HepG2 (cell line): ENCODE results near the gene VEGFB. TPM values are rescaled to one million over a fixed set of nuclear protein-coding genes. Genes with fewer than 3 reads are reported as not detected.
A peak's percentile ranks its signal among the peaks of the same experiment; 100 is the strongest.

ENCODE experiments used
- ARNT2 ChIP-seq: sonication (generic); formaldehyde crosslinking; IDR thresholded peaks from 2 replicates; pipeline ENCODE4 v1.8.0; 2022; ENCODE audit warnings: mild to moderate bottlenecking, low read depth, missing genetic modification reagents, moderate library complexity
- CBX2 ChIP-seq, 2 experiments: fragments of 200-600 bp in 1 of 2; sonication (generic); formaldehyde crosslinking in 1 of 2; IDR thresholded peaks; 2 replicates each; pipeline versions ENCODE4 v1.7.0 to v1.8.1; 2018 to 2022; ENCODE audit warnings: low read depth in 2 of 2, low read length in 1 of 2, mild to moderate bottlenecking in 1 of 2, missing genetic modification reagents in 1 of 2
- HOXA7 ChIP-seq: sonication (generic); formaldehyde crosslinking; IDR thresholded peaks from 2 replicates; pipeline ENCODE4 v1.8.1; 2022; ENCODE audit warnings: mild to moderate bottlenecking, missing genetic modification reagents, moderate library complexity
- KAT7 ChIP-seq: IDR thresholded peaks from 2 replicates; pipeline ENCODE4 v1.6.1; 2018; ENCODE audit warnings: borderline replicate concordance, missing compliant biosample characterization
- NPAS2 ChIP-seq: sonication (generic); formaldehyde crosslinking; IDR thresholded peaks from 2 replicates; pipeline ENCODE4 v1.8.0; 2022; ENCODE audit warnings: mild to moderate bottlenecking, missing genetic modification reagents, borderline replicate concordance
- RFX3 ChIP-seq: IDR thresholded peaks from 2 replicates; pipeline ENCODE4 v1.6.1; 2016; ENCODE audit warnings: missing biosample characterization, missing genetic modification reagents
- RORA ChIP-seq: sonication (generic); formaldehyde crosslinking; IDR thresholded peaks from 2 replicates; pipeline ENCODE4 v1.5.0; 2020; ENCODE audit warnings: mild to moderate bottlenecking, missing genetic modification reagents, moderate library complexity
- STAG1 ChIP-seq: sonication (generic); formaldehyde crosslinking; IDR thresholded peaks from 2 replicates; pipeline ENCODE4 v1.4.0; 2020; ENCODE audit warnings: missing genetic modification reagents
- ZNF232 ChIP-seq: sonication (generic); formaldehyde crosslinking; IDR thresholded peaks from 2 replicates; pipeline ENCODE4 v1.4.0; 2020; ENCODE audit warnings: missing genetic modification reagents, borderline replicate concordance
- ZNF282 ChIP-seq: fragments of 450-650 bp; IDR thresholded peaks from 2 replicates; pipeline ENCODE4 v1.6.1; 2018; ENCODE audit not compliant: partially characterized antibody
- ZNF350 ChIP-seq: sonication (generic); formaldehyde crosslinking; IDR thresholded peaks from 2 replicates; pipeline ENCODE4 v1.4.0; 2020; ENCODE audit warnings: mild to moderate bottlenecking, low read depth, missing genetic modification reagents, borderline replicate concordance
- ZNF414 ChIP-seq: sonication (generic); formaldehyde crosslinking; IDR thresholded peaks from 2 replicates; pipeline ENCODE4 v1.5.0; 2020; ENCODE audit warnings: missing genetic modification reagents
- ZNF556 ChIP-seq: sonication (generic); formaldehyde crosslinking; IDR thresholded peaks from 2 replicates; pipeline ENCODE4 v1.4.0; 2020; ENCODE audit warnings: mild to moderate bottlenecking, missing genetic modification reagents, borderline replicate concordance
- ZNF574 ChIP-seq: sonication (generic); formaldehyde crosslinking; IDR thresholded peaks from 2 replicates; pipeline ENCODE4 v1.4.0; 2020; ENCODE audit warnings: missing genetic modification reagents
- ZNF691 ChIP-seq: sonication (generic); formaldehyde crosslinking; IDR thresholded peaks from 2 replicates; pipeline ENCODE4 v1.4.0; 2020; ENCODE audit warnings: missing genetic modification reagents, low read depth, mild to moderate bottlenecking, borderline replicate concordance
- ZNF7 ChIP-seq: IDR thresholded peaks from 2 replicates; pipeline ENCODE4 v1.6.1; 2016; ENCODE audit warnings: missing biosample characterization, missing genetic modification reagents
- polyA plus RNA-seq, 8 experiments: library from polyadenylated mRNA; depleted of rRNA in 3 of 8; stranded (reverse) in 7 of 8; unstranded in 1 of 8; fragments of >200 nt; fragmentation: Illumina TruSeq in 4 of 8; extraction: Trizol in 4 of 8; gene quantifications; 2 replicates each; pipeline versions ENCODE4 v1.2.1 to v1.2.3, GENCODE V29; 2011 to 2016; ENCODE audit warnings: low read depth in 4 of 8, missing spikeins in 1 of 8, mixed read lengths in 1 of 8; ENCODE audit not compliant: insufficient read depth in 1 of 8
- total RNA-seq, 5 experiments: library from RNA; depleted of rRNA; stranded (reverse); fragments of >200 nt; fragmentation: Illumina TruSeq; extraction: Trizol; gene quantifications; 2 replicates each; pipeline ENCODE4 v1.2.3, GENCODE V29; 2016; ENCODE audit warnings: low read depth in 1 of 5
- TF ChIP-seq, protein P1 (sequence below): sonication (generic); formaldehyde crosslinking; IDR thresholded peaks from 2 replicates; pipeline ENCODE4 v1.9.0; 2021; ENCODE audit warnings: missing genetic modification reagents, borderline replicate concordance
- TF ChIP-seq, protein P2 (sequence below): sonication (generic); formaldehyde crosslinking; IDR thresholded peaks from 2 replicates; pipeline ENCODE4 v1.4.0; 2020; ENCODE audit warnings: missing genetic modification reagents
- TF ChIP-seq, protein P3 (sequence below): sonication (generic); formaldehyde crosslinking; IDR thresholded peaks from 2 replicates; pipeline ENCODE4 v1.4.0; 2020; ENCODE audit warnings: missing genetic modification reagents

VEGFB gene
- total and polyA plus RNA-seq, 2 of the 13 experiments (the other 11 are each of a cell fraction or from before 2014, with no cell fraction given), result 9.0 to 11.3 TPM

- TF ChIP-seq, protein P1, sequence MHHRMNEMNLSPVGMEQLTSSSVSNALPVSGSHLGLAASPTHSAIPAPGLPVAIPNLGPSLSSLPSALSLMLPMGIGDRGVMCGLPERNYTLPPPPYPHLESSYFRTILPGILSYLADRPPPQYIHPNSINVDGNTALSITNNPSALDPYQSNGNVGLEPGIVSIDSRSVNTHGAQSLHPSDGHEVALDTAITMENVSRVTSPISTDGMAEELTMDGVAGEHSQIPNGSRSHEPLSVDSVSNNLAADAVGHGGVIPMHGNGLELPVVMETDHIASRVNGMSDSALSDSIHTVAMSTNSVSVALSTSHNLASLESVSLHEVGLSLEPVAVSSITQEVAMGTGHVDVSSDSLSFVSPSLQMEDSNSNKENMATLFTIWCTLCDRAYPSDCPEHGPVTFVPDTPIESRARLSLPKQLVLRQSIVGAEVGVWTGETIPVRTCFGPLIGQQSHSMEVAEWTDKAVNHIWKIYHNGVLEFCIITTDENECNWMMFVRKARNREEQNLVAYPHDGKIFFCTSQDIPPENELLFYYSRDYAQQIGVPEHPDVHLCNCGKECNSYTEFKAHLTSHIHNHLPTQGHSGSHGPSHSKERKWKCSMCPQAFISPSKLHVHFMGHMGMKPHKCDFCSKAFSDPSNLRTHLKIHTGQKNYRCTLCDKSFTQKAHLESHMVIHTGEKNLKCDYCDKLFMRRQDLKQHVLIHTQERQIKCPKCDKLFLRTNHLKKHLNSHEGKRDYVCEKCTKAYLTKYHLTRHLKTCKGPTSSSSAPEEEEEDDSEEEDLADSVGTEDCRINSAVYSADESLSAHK (CRISPR knock-in tag), result no peak
- TF ChIP-seq, protein P2, sequence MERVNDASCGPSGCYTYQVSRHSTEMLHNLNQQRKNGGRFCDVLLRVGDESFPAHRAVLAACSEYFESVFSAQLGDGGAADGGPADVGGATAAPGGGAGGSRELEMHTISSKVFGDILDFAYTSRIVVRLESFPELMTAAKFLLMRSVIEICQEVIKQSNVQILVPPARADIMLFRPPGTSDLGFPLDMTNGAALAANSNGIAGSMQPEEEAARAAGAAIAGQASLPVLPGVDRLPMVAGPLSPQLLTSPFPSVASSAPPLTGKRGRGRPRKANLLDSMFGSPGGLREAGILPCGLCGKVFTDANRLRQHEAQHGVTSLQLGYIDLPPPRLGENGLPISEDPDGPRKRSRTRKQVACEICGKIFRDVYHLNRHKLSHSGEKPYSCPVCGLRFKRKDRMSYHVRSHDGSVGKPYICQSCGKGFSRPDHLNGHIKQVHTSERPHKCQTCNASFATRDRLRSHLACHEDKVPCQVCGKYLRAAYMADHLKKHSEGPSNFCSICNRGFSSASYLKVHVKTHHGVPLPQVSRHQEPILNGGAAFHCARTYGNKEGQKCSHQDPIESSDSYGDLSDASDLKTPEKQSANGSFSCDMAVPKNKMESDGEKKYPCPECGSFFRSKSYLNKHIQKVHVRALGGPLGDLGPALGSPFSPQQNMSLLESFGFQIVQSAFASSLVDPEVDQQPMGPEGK, result peak; percentile 50; the same call in 1 of the 2 replicates
- TF ChIP-seq HOXA7 (CRISPR knock-in tag) (no peak), STAG1 (CRISPR knock-in tag) (no peak), ARNT2 (CRISPR knock-in tag) (no peak), ZNF232 (CRISPR knock-in tag) (no peak; the same call in 1 of the 2 replicates), KAT7 (CRISPR knock-in tag) (no peak), ZNF282 (no peak), CBX2 (IDR thresholded peaks at IDR 0.05; ENCODE audit: low read depth, low read length) (no peak), CBX2 (CRISPR knock-in tag; IDR thresholded peaks at IDR 0.05; ENCODE audit: low read depth) (no peak), ZNF7 (CRISPR knock-in tag) (no peak), ZNF574 (CRISPR knock-in tag) (peak; percentile 88), ZNF414 (CRISPR knock-in tag) (peak; percentile 22; the same call in 1 of the 2 replicates), ZNF556 (CRISPR knock-in tag) (no peak), ZNF350 (peak; percentile 67; the same call in 1 of the 2 replicates), NPAS2 (no peak), RFX3 (peak; percentile 20; the same call in 1 of the 2 replicates), ZNF691 (no peak), RORA (CRISPR knock-in tag) (no peak)
- TF ChIP-seq, protein P3, sequence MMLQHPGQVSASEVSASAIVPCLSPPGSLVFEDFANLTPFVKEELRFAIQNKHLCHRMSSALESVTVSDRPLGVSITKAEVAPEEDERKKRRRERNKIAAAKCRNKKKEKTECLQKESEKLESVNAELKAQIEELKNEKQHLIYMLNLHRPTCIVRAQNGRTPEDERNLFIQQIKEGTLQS, result 0 out of 2 replicates have a peak, but pooled peaks have one; percentile 3
These were observed 6.3 kb downstream of the VEGFB start, which contains the start of gene FKBP2 (continued) for GRCh38 chr11:64240435-64241240.
